GM19455 (cell line): Measurements from ENCODE around the gene OR10G2.
"Not testable (repeated sequence)": the region's sequence is repeated elsewhere in the genome, so short reads cannot be mapped to it uniquely, and the experiment has no call there.

Experiments
- ATAC-seq: cut with Tn5 transposase; IDR thresholded peaks from one replicate; pipeline ENCODE4 v1.9.1; 2021; ENCODE audit not compliant: unreplicated experiment

The OR10G2 gene

GRCh38 chr14:21634840-21635239, at the start of gene OR10G2:
OR10G2 (minus strand) TSS chr14:21634940; CDS start chr14:21634842, 98 bp downstream.
- ATAC-seq, result no peak

- no peak for ATAC-seq
These were observed 45.3 kb upstream of the OR10G2 start for GRCh38 chr14:21680072-21680471.

GRCh38 chr14:21675566-21675965, 40.8 kb upstream of the OR10G2 start:
- no peak for ATAC-seq

- no peak for ATAC-seq
These were observed 39.0 kb upstream of the OR10G2 start, which contains the start of gene OR4E1 for GRCh38 chr14:21673718-21674117. OR4E1 (minus strand) TSS chr14:21673818; CDS start chr14:21670935, 2,883 bp downstream.

GRCh38 chr14:21672116-21672515, 37.4 kb upstream of the OR10G2 start:
- no peak for ATAC-seq

GRCh38 chr14:21671371-21671770, 36.6 kb upstream of the OR10G2 start:
- no peak for ATAC-seq

GRCh38 chr14:21669284-21669683, 34.5 kb upstream of the OR10G2 start:
- no peak for ATAC-seq

- ATAC-seq, result no peak
These were observed 33.6 kb upstream of the OR10G2 start for GRCh38 chr14:21668377-21668776.

- no peak for ATAC-seq
These were observed 22.2 kb upstream of the OR10G2 start for GRCh38 chr14:21656980-21657379.

- no peak for ATAC-seq
These were observed 19.5 kb upstream of the OR10G2 start for GRCh38 chr14:21654215-21654614.

- ATAC-seq, result no peak
These were observed 18.7 kb upstream of the OR10G2 start, which contains the start of gene OR4E2 for GRCh38 chr14:21653331-21653885. OR4E2 (plus strand) TSS chr14:21653835; CDS start chr14:21665083, 11,248 bp downstream.

GRCh38 chr14:21652209-21652808, 17.6 kb upstream of the OR10G2 start:
- ATAC-seq, result no peak

- ATAC-seq, result no peak
These were observed 12.6 kb upstream of the OR10G2 start for GRCh38 chr14:21647380-21647779.

GRCh38 chr14:21643407-21643806, 8.7 kb upstream of the OR10G2 start:
- ATAC-seq, result no peak

GRCh38 chr14:21642683-21643082, 7.9 kb upstream of the OR10G2 start:
- no peak for ATAC-seq

- no peak for ATAC-seq
These were observed 3.7 kb downstream of the OR10G2 start for GRCh38 chr14:21631084-21631483.

- not testable (repeated sequence) for ATAC-seq
These were observed 4.2 kb downstream of the OR10G2 start for GRCh38 chr14:21630503-21630902.

GRCh38 chr14:21626491-21627230, 8.1 kb downstream of the OR10G2 start:
- no peak for ATAC-seq

GRCh38 chr14:21617614-21618013, 17.1 kb downstream of the OR10G2 start:
- no peak for ATAC-seq

GRCh38 chr14:21614240-21614639, 20.5 kb downstream of the OR10G2 start:
- ATAC-seq, result no peak

GRCh38 chr14:21612324-21612723, 22.4 kb downstream of the OR10G2 start:
- ATAC-seq, result no peak

- not testable (repeated sequence) for ATAC-seq
These were observed 32.6 kb downstream of the OR10G2 start for GRCh38 chr14:21602181-21602580.
